ENCODE results near the gene RASGRF1. TPM values are rescaled to one million over a fixed set of nuclear protein-coding genes. Genes with fewer than 3 reads are reported as not detected.

The RASGRF1 gene
- total RNA-seq, 1 donor from 2014 or later: 0.16 TPM

DNA sequence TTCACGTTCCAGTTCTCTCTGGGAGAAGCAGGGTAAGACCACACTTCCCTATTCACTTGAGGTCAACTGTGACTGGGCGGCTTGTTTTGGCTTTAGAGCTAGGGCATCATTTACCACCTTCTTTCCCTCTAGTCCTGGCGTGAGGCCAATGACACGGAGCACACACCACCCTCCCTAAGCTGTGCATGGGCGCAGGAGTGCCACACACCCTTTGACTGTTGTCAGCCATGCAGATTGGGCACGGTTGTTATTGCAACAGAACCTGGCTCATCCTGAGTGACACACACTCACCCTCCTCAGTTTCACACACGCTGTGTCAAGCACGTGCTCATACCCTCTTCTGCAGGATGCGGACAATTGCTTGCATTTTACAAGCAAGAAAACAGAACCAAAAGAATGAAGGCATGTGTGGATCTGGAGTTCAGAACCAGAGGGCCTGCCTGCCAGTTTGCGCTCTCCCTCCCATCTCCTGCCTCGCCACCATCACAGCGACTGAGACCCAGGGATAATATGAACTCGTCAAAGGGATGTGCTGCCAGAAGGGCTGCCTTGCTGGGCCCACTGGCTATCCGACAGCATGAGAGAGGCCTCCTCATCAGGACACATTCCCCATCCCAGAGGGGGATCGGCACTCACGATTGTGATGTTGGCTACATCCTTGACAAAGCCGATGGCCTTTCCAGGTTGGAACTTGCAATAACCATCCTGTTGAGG, 163.3 kb downstream of the RASGRF1 start:
- no peak overlapping the region for H3K4me3 Mint-ChIP-seq
- H3K36me3 Mint-ChIP-seq (ENCODE audit: low read depth): peaks cover 7% of the 10 kb centered on the region
- peak overlapping the region; percentile 66 for H3K27ac Mint-ChIP-seq (ENCODE audit: unreplicated experiment)
- no peaks in the 10 kb centered on the region for H3K9me3 Mint-ChIP-seq
- H3K27me3 Mint-ChIP-seq (ENCODE audit: low read depth): no peaks in the 10 kb centered on the region
- TF ChIP-seq, protein P1, sequence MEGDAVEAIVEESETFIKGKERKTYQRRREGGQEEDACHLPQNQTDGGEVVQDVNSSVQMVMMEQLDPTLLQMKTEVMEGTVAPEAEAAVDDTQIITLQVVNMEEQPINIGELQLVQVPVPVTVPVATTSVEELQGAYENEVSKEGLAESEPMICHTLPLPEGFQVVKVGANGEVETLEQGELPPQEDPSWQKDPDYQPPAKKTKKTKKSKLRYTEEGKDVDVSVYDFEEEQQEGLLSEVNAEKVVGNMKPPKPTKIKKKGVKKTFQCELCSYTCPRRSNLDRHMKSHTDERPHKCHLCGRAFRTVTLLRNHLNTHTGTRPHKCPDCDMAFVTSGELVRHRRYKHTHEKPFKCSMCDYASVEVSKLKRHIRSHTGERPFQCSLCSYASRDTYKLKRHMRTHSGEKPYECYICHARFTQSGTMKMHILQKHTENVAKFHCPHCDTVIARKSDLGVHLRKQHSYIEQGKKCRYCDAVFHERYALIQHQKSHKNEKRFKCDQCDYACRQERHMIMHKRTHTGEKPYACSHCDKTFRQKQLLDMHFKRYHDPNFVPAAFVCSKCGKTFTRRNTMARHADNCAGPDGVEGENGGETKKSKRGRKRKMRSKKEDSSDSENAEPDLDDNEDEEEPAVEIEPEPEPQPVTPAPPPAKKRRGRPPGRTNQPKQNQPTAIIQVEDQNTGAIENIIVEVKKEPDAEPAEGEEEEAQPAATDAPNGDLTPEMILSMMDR (conservative IDR thresholded peaks at IDR 0.05): no peak
- H3K4me1 Mint-ChIP-seq: no peaks in the 10 kb centered on the region
- DNase-seq (ENCODE audit: low read depth, low spot score): no peak

DNA sequence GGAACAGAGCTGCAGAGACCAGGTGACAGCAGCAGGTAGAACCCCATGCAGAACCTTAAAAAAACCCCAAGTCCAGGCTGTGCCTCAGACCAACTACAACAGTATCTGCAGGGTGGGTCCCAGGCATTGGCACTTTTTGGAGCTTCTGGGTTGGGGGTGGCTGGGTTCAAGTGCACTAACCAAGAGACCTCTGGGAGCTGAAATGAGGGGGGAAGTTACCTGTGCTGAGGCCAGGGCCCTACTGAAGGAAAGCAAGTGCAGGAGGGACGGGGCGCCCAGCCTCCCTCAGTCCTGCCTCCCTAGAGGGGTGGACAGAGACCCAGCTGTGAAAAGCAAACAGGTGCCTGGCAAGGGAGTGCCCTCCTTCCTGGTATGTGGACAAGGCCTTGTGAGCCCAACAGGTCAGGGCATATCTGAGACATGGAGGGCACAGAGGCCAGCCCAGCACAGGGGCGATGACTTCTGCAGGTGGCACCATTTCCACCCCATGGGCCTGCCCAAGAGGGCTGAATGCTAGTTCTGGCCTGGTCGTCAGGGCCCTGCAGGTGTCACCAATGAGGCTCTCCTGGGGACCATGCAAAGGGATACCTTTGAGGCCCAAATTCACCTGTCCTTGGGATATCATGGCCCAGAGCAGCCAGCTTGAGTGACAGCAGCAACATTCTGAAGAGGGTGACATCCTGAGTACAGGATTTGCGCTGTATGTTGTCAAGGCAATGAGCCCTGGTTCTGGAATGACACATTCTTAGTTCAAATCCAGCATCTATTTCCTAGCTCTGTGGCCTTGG, 164.4 kb downstream of the RASGRF1 start:
- H3K9me3 Mint-ChIP-seq: no peaks in the 10 kb centered on the region
- no peak for DNase-seq (ENCODE audit: low read depth, low spot score)
- TF ChIP-seq, protein P1 (conservative IDR thresholded peaks at IDR 0.05): no peak
- no peaks in the 10 kb centered on the region for H3K27me3 Mint-ChIP-seq (ENCODE audit: low read depth)
- H3K36me3 Mint-ChIP-seq (ENCODE audit: low read depth): peaks cover 9% of the 10 kb centered on the region
- H3K4me1 Mint-ChIP-seq: no peaks in the 10 kb centered on the region
- H3K27ac Mint-ChIP-seq (ENCODE audit: unreplicated experiment): no peak overlapping the region
- no peak overlapping the region for H3K4me3 Mint-ChIP-seq

DNA sequence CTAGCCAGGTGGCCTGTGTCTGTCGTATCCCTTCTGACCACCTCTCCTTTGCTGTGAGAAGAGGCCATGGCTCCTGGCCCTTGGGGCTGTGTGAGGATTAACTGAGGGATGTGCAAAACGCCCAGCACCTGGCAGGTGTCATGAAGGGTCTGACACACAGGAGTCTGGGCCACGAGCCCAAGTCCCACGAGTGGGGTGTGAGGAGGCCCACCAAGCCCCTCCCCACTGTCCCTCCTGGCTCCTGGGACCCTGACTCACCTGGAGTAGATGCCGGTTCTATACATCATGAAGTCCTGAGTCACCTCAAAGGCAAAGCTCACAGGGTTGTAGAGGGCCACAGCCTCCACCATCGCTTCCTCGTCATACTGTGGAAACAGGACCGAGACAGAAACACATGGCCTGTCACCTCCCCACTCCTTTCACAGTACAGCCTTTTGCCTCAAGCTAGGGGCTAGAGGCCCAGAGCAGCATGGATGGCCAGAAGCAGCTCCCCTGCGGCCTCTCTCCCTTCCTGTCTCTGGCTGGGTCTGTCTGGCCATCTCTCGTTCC, 165.4 kb downstream of the RASGRF1 start:
- Mint-ChIP-seq H3K4me3 (no peak overlapping the region), H3K27me3 (ENCODE audit: low read depth) (no peaks in the 10 kb centered on the region), H3K9me3 (no peaks in the 10 kb centered on the region), H3K36me3 (ENCODE audit: low read depth) (peaks cover 11% of the 10 kb centered on the region), H3K27ac (ENCODE audit: unreplicated experiment) (peak overlapping the region; percentile 35), H3K4me1 (no peaks in the 10 kb centered on the region)
- DNase-seq (ENCODE audit: low read depth, low spot score): no peak
- TF ChIP-seq, protein P1 (conservative IDR thresholded peaks at IDR 0.05): no peak

DNA sequence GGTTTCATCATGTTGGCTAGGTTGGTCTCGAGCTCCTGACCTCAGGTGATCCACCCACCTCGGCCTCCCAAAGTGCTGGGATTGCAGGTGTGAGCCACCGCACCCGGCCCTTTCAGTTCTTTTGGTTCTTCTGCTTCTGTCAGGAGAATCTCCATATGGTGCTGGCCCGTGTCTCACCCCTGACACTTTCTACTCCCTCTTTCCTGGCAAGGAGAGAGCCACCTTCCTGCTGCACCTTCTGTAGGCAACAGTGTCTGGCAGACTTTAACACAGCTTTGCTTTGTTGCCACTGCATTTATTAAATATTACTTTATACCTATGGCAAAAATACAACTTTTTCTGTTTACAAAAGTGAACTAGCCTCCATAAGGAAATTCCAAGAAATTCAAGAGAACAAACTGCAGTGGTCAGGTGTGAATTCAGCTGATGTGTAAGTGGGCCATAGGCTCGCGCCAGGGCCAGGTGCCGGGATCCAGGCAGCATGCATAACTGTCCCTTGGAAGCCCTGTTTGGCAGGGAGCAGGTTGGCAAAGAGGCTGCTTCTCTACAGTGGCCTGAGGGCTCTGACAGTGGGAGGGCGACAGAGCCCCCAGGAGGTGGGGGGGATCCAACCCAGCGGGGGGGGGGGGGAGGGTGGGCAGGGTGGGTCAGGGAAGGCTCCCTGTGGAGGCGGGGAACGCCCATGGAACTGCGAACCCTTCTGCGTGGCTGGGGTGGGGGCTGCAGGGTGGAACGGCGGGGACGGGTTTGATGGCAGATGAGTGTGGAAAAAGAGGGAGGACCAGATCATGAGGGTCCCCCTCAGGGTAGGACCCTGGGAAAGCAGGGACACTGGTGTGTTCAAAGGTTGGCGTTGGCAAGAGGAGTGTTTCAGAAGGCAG, 166.9 kb downstream of the RASGRF1 start:
- no peak for DNase-seq (ENCODE audit: low read depth, low spot score)
- no peak overlapping the region for H3K27ac Mint-ChIP-seq (ENCODE audit: unreplicated experiment)
- no peaks in the 10 kb centered on the region for H3K27me3 Mint-ChIP-seq (ENCODE audit: low read depth)
- H3K4me1 Mint-ChIP-seq: no peaks in the 10 kb centered on the region
- TF ChIP-seq, protein P1 (conservative IDR thresholded peaks at IDR 0.05): no peak
- no peaks in the 10 kb centered on the region for H3K9me3 Mint-ChIP-seq
- H3K4me3 Mint-ChIP-seq: no peak overlapping the region
- H3K36me3 Mint-ChIP-seq (ENCODE audit: low read depth): peaks cover 11% of the 10 kb centered on the region

DNA sequence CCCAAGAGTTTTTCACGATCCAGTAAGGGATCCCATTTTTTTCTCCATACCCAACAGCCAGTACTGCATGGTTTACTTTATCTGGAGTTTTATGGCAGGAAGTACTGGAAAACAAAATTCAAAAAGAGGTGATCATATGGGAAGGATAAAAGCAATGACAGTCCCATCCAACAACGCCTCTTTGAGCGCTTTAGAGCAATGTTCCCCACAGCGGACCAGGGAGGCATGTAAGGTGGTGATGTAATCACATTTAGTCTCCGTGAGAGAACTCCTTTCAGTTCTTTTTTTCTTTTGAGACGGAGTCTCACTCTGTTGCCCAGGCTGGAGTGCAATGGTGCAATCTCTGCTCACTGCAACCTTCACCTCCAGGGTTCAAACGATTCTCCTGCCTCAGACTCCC, 167.6 kb downstream of the RASGRF1 start:
- Mint-ChIP-seq H3K36me3 (ENCODE audit: low read depth) (peaks cover 10% of the 10 kb centered on the region), H3K27me3 (ENCODE audit: low read depth) (no peaks in the 10 kb centered on the region), H3K4me3 (no peak overlapping the region), H3K4me1 (no peaks in the 10 kb centered on the region), H3K9me3 (no peaks in the 10 kb centered on the region), H3K27ac (ENCODE audit: unreplicated experiment) (no peak overlapping the region)
- no peak for DNase-seq (ENCODE audit: low read depth, low spot score)
- TF ChIP-seq, protein P1 (conservative IDR thresholded peaks at IDR 0.05): no peak

Data from neural crest cell (in vitro differentiated cells).